Prostate gland (tissue), 2 donors: ENCODE measurements around the gene PABPN1.

Experiments
- CTCF ChIP-seq, 4 experiments: fragments of 200-600 bp in 2 of 4; fragments of 450-650 bp in 2 of 4; sonication (generic) in 2 of 4; IDR thresholded peaks; 1 replicate in 3 of 4; 2 replicates in 1 of 4; pipeline ENCODE4 v1.5.1; 2016 to 2019; ENCODE audit warnings: antibody characterized with exemption in 4 of 4, mild to moderate bottlenecking in 2 of 4, moderate library complexity in 2 of 4
- POLR2A ChIP-seq: fragments of 450-650 bp; IDR thresholded peaks from one replicate; pipeline ENCODE4 v1.6.1; 2016; ENCODE audit warnings: antibody characterized with exemption, mild to moderate bottlenecking
- POLR2AphosphoS5 ChIP-seq: sonication (generic); formaldehyde crosslinking; IDR thresholded peaks from one replicate; pipeline ENCODE4 v1.6.1; 2017; ENCODE audit warnings: antibody characterized with exemption

GRCh38 chr14:23346693-23347405 is 25.6 kb downstream of the PABPN1 start:
- TF ChIP-seq CTCF (IDR thresholded peaks at IDR 0.05) (no peak), POLR2A (no peak), POLR2AphosphoS5 (no peak)
